Thyroid gland (tissue), 4 donors: ENCODE data around the gene TMEM223. TPM values are rescaled to one million over a fixed set of nuclear protein-coding genes. Genes with fewer than 3 reads are reported as not detected.

Experiments
- DNase-seq, 2 donors: peaks; one replicate each; pipeline ENCODE4 v3.0.0-alpha.2; 2019
- H3K27ac ChIP-seq, 3 donors: fragments of 200-600 bp; sonication (generic); 1 replicate in 2 of 3; 2 replicates in 1 of 3; pipeline ENCODE4 v1.5.1; 2016 to 2019; ENCODE audit warnings: mild to moderate bottlenecking in 1 of 3, moderate library complexity in 1 of 3
- H3K27me3 ChIP-seq: fragments of 200-600 bp; sonication (generic); one replicate; pipeline ENCODE4 v1.5.1; 2019
- H3K36me3 ChIP-seq, 2 donors: fragments of 200-600 bp; sonication (generic); one replicate each; pipeline ENCODE4 v1.5.1; 2016 to 2019
- H3K4me1 ChIP-seq, 2 donors: fragments of 200-600 bp; sonication (generic); one replicate each; pipeline ENCODE4 v1.5.1; 2017 to 2019
- H3K4me3 ChIP-seq, 3 donors: fragments of 200-600 bp; sonication (generic); replicated peaks in 1 of 3; 1 replicate in 2 of 3; 2 replicates in 1 of 3; pipeline ENCODE4 v1.5.1; 2016; ENCODE audit warnings: mild to moderate bottlenecking in 1 of 3
- H3K9me3 ChIP-seq: fragments of 200-600 bp; sonication (generic); one replicate; pipeline ENCODE4 v1.5.1; 2017
- CTCF ChIP-seq, 6 experiments: fragments of 200-600 bp in 3 of 6; fragments of 450-650 bp in 3 of 6; sonication (generic) in 3 of 6; IDR thresholded peaks; one replicate each; pipeline ENCODE4 v1.5.1; 2016 to 2019; ENCODE audit warnings: antibody characterized with exemption in 6 of 6, mild to moderate bottlenecking in 2 of 6, inconsistent platforms in 1 of 6, moderate library complexity in 1 of 6
- POLR2A ChIP-seq, 2 donors: fragments of 450-650 bp; IDR thresholded peaks; one replicate each; pipeline ENCODE4 v1.6.1; 2017; ENCODE audit warnings: antibody characterized with exemption in 2 of 2, mild to moderate bottlenecking in 2 of 2, moderate library complexity in 1 of 2
- WGBS, 2 donors: methylation state at CpG; one replicate each; pipeline ENCODE4 v1.1.5; 2017; 5-methylcytosine and 5-hydroxymethylcytosine counted together
- intact Hi-C: fragments of 100-400 bp; cut with DNase I; formaldehyde crosslinking; loops from one replicate; pipeline ENCODE4 v1.15.1; 2023
- total RNA-seq, 4 donors: library from RNA; depleted of rRNA; stranded (reverse); fragments of >200 nt; gene quantifications; one replicate each; pipeline ENCODE4 v1.2.3, GENCODE V29; 2016

The TMEM223 gene
- total RNA-seq, 4 donors from 2014 or later: 9.1 to 46.5 (median 29.7) TPM

- TF ChIP-seq CTCF (IDR thresholded peaks at IDR 0.05) (no peak), POLR2A (IDR thresholded peaks at IDR 0.05) (no peak)
- 92 to 100% methylated on average over 3 of the region's 3 CpGs for WGBS, 2 donors
- Histone ChIP-seq H3K4me1 (no peaks in the 10 kb centered on the region), H3K27ac (no peak overlapping the region), H3K27me3 (no peaks in the 10 kb centered on the region), H3K9me3 (no peaks in the 10 kb centered on the region), H3K36me3 (peaks cover 0 to 46% of the 10 kb centered on the region in 2 donors), H3K4me3 (no peak overlapping the region)
- DNase-seq: no peak
- intact Hi-C loops: no loop called here
These were observed 13.4 kb downstream of the TMEM223 start for GRCh38 chr11:62778441-62778840.

DNA sequence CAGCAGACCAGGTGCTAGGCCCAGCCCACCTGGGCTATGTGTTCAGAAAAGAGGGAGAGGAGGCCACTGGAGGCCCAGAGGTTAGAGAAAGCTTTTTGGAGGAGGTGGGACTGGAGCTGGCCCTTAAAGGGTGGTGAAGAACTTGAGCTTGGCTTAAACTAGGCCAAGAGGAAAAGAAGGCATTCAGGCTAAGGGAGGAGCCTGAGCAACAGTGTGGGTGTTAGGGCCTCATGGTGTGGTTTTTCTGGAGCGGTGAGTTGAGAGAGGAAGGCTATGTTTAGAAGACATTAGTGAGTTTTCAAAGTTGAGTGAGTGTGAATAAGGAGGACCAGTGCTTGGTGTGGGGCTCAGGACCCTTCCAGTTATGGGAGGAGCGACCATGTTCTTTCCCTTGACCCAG is 14.4 kb downstream of the TMEM223 start:
- intact Hi-C loops: no loop called here
- Histone ChIP-seq H3K9me3 (no peaks in the 10 kb centered on the region), H3K36me3 (peaks cover 0 to 42% of the 10 kb centered on the region in 2 donors), H3K4me3 (no peak overlapping the region), H3K27me3 (no peaks in the 10 kb centered on the region), H3K27ac (no peak overlapping the region), H3K4me1 (peaks cover 0 to 4% of the 10 kb centered on the region in 2 donors)
- no peak for DNase-seq
- 92 to 93% methylated on average over 2 of the region's 2 CpGs for WGBS, 2 donors
- TF ChIP-seq CTCF (IDR thresholded peaks at IDR 0.05) (no peak), POLR2A (IDR thresholded peaks at IDR 0.05) (no peak)

- no peak for TF ChIP-seq POLR2A (IDR thresholded peaks at IDR 0.05)
- no peak for TF ChIP-seq CTCF (IDR thresholded peaks at IDR 0.05)
- no peak for DNase-seq
- H3K27ac ChIP-seq: no peak overlapping the region
- H3K9me3 ChIP-seq: no peaks in the 10 kb centered on the region
- intact Hi-C loops: no loop called here
- H3K4me3 ChIP-seq: no peak overlapping the region
- WGBS, 2 donors: 93 to 95% methylated on average over 17 of the region's 17 CpGs
- peaks cover 0 to 37% of the 10 kb centered on the region in 2 donors for H3K36me3 ChIP-seq
- peaks cover 6 to 12% of the 10 kb centered on the region in 2 donors for H3K4me1 ChIP-seq
- H3K27me3 ChIP-seq: no peaks in the 10 kb centered on the region
These were observed 16.2 kb downstream of the TMEM223 start for GRCh38 chr11:62775646-62776045.

GRCh38 chr11:62774407-62774806 is 17.4 kb downstream of the TMEM223 start:
- Histone ChIP-seq H3K4me1 (peaks cover 12 to 23% of the 10 kb centered on the region in 2 donors), H3K36me3 (peaks cover 0 to 37% of the 10 kb centered on the region in 2 donors)

More at GRCh38 chr11:62774407-62774806, 17.4 kb downstream of the TMEM223 start:
- H3K27me3 ChIP-seq: no peaks in the 10 kb centered on the region
- DNase-seq: no peak
- WGBS, 2 donors: 95 to 96% methylated on average over 6 of the region's 6 CpGs
- no peak overlapping the region for H3K27ac ChIP-seq
- intact Hi-C loops: no loop called here
- no peak overlapping the region for H3K4me3 ChIP-seq
- TF ChIP-seq POLR2A (IDR thresholded peaks at IDR 0.05) (no peak), CTCF (IDR thresholded peaks at IDR 0.05) (no peak)
- H3K9me3 ChIP-seq: no peaks in the 10 kb centered on the region
